WERI-Rb-1 (cell line): ENCODE data around the gene HOXD11.

ENCODE experiments used
- DNase-seq: peaks from one replicate; pipeline ENCODE4 v3.0.0-alpha.2; 2020
- H3K27ac ChIP-seq: fragments of 250-450 bp; sonication (Bioruptor Pico); 2 replicates; pipeline ENCODE4 v1.5.1; 2020; ENCODE audit warnings: mild to moderate bottlenecking, moderate library complexity
- H3K27me3 ChIP-seq: fragments of 250-450 bp; sonication (Bioruptor Pico); 2 replicates; pipeline ENCODE4 v1.5.1; 2021; ENCODE audit warnings: mild to moderate bottlenecking, low read depth, moderate library complexity; ENCODE audit not compliant: insufficient read depth, severe bottlenecking
- H3K36me3 ChIP-seq: fragments of 250-450 bp; sonication (Bioruptor Pico); 2 replicates; pipeline ENCODE4 v1.5.1; 2020; ENCODE audit warnings: mild to moderate bottlenecking, moderate library complexity
- H3K4me3 ChIP-seq: 2 replicates; pipeline ENCODE4 v1.5.1; 2011; ENCODE audit warnings: low read depth, mild to moderate bottlenecking, control low read depth, low read length
- H3K9me3 ChIP-seq: fragments of 250-450 bp; sonication (Bioruptor Pico); 2 replicates; pipeline ENCODE4 v1.5.1; 2021; ENCODE audit warnings: mild to moderate bottlenecking, moderate library complexity; ENCODE audit not compliant: severe bottlenecking
- TF ChIP-seq, protein P1 (sequence below): IDR thresholded peaks from 2 replicates; pipeline ENCODE4 v1.5.1; 2011; ENCODE audit warnings: low read depth, mild to moderate bottlenecking, control low read depth, inconsistent platforms, low read length

The HOXD11 gene

GRCh38 chr2:176071330-176072291 lies 35.5 kb upstream of the HOXD11 start:
- H3K9me3 ChIP-seq = peaks cover 12% of the 10 kb centered on the region
- no peak overlapping the region for H3K27ac ChIP-seq
- peaks cover 49% of the 10 kb centered on the region for H3K27me3 ChIP-seq
- TF ChIP-seq, protein P1, sequence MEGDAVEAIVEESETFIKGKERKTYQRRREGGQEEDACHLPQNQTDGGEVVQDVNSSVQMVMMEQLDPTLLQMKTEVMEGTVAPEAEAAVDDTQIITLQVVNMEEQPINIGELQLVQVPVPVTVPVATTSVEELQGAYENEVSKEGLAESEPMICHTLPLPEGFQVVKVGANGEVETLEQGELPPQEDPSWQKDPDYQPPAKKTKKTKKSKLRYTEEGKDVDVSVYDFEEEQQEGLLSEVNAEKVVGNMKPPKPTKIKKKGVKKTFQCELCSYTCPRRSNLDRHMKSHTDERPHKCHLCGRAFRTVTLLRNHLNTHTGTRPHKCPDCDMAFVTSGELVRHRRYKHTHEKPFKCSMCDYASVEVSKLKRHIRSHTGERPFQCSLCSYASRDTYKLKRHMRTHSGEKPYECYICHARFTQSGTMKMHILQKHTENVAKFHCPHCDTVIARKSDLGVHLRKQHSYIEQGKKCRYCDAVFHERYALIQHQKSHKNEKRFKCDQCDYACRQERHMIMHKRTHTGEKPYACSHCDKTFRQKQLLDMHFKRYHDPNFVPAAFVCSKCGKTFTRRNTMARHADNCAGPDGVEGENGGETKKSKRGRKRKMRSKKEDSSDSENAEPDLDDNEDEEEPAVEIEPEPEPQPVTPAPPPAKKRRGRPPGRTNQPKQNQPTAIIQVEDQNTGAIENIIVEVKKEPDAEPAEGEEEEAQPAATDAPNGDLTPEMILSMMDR = no peak
- H3K36me3 ChIP-seq = no peaks in the 10 kb centered on the region
- H3K4me3 ChIP-seq = no peak overlapping the region
- DNase-seq = no peak

- TF ChIP-seq, protein P1 = no peak
- Histone ChIP-seq H3K4me3 (no peak overlapping the region), H3K27ac (no peak overlapping the region), H3K27me3 (peaks cover 52% of the 10 kb centered on the region), H3K36me3 (no peaks in the 10 kb centered on the region), H3K9me3 (peaks cover 9% of the 10 kb centered on the region)
- DNase-seq = no peak
Measured at GRCh38 chr2:176072292-176072669, 34.8 kb upstream of the HOXD11 start.

GRCh38 chr2:176072951-176073904 lies 33.9 kb upstream of the HOXD11 start:
- DNase-seq = no peak
- Histone ChIP-seq H3K4me3 (no peak overlapping the region), H3K9me3 (peaks cover 2% of the 10 kb centered on the region), H3K27ac (no peak overlapping the region), H3K36me3 (no peaks in the 10 kb centered on the region), H3K27me3 (peaks cover 48% of the 10 kb centered on the region)
- TF ChIP-seq, protein P1 = no peak

- H3K27me3 ChIP-seq = peaks cover 60% of the 10 kb centered on the region
- no peak overlapping the region for H3K4me3 ChIP-seq
- DNase-seq = no peak
- TF ChIP-seq, protein P1 = no peak
- H3K9me3 ChIP-seq = no peaks in the 10 kb centered on the region
- H3K36me3 ChIP-seq = no peaks in the 10 kb centered on the region
- H3K27ac ChIP-seq = no peak overlapping the region
Measured at GRCh38 chr2:176074919-176075425, 32.1 kb upstream of the HOXD11 start.

DNA sequence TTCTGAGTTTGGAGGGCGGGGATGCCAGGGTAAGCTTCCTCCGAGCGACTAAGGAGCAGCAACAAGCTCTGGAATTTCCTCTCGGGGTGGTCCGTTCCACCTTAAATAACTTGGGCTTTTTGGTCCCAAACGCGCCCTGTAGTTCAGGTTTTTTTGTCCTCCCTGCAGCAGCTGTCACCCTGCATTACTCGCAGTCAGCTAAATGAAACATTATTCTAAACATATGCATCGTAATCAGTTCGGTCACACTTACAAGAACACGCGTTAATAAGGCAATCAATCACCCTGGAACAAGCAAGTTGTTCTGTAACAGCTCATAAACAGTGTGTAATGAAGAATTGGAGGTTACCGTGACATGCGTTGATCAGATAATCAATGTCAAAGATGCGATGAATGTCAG lies 31.6 kb upstream of the HOXD11 start:
- H3K4me3 ChIP-seq = no peak overlapping the region; the same call in 1 of the 2 replicates
- no peaks in the 10 kb centered on the region for H3K36me3 ChIP-seq
- H3K27me3 ChIP-seq = peaks cover 61% of the 10 kb centered on the region
- TF ChIP-seq, protein P1 = no peak
- no peak for DNase-seq
- H3K9me3 ChIP-seq = peaks cover under 1% of the 10 kb centered on the region
- H3K27ac ChIP-seq = no peak overlapping the region
